Middle frontal gyrus (tissue), 1 donor: ENCODE data around the gene PTX4.
"Not testable (repeated sequence)": the region's sequence is repeated elsewhere in the genome, so short reads cannot be mapped to it uniquely, and the experiment has no call there.

Experiments
- DNase-seq: peaks from one replicate; pipeline ENCODE4 v3.0.0-alpha.2; 2015; ENCODE audit warnings: low spot score; ENCODE audit errors: extremely low spot score

PTX4 gene

DNA sequence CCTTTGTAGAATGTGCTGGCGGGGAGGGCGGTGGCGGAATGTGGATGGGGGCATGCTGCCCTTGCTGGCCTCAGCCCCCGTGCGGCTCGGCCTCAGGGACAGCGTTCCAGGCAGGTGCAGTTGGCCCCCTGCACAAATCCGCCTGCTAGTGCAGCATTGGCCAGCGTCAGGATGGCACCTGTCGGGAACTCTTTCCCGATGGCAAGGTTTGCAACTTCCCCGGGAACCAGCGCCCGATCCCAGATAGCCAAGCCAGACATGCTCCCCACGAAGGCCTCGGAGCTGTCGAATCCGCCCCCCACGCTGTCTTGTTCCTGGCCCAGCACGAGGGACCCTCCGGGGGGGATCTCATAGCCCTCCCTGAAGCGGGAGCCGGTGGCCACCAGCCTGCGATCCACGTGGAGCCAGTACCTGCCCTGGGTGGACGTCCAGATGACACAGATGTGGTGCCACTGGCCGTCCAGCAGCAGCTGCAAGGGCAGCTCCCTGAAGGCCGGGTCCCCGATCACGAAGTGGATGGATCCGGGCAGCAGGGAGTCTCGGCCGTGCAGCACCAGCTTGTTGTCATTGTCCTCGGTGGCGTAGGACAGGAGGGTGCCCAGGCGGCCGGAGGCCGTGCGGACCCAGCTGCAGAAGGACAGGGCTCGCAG lies 2.8 kb downstream of the PTX4 start:
- DNase-seq, result no peak

DNA sequence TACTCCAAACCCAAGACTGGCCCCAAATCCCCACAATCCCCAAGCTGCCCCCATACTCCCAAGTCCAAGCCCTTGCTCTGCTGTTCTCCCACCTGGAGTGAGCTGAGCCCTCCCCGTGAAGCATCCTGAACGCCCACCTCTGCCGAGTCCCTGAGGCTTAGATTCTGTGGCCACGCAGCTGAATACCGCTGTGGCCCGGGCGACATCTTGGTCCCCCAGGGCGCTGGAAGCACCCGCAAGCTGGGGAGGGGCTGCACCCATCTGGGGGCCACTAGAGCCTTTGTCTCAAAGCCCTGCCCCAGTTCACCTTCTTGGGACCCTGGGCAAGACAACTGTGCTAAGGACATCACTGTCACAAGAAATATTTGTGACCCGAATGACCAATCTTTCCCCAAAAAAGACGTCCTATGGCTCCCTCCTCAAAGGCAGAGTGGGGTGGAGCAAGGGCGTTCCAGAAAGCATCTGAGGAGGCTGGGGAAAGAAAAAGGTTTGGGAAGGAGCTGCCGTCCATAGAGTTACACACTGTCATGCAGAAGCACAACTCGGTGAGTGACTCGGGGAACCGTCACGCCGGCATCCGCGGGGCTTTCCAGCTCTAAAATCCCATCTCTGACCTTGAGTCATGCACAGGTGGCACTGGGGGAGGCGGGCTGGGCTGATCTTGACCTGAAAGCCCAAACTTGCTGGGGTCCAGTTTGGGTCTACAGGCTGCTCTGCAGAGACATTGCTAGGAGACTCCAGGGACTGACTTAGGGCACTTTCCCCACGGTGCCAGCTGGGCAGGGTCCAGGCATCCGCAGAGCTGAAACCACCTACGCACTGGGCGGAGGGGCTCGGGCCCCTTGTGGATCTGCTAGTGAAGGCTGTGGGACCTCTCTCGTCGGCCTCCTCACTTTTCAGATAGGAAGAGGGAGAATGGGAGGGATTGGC lies 6.6 kb downstream of the PTX4 start:
- no peak for DNase-seq

DNA sequence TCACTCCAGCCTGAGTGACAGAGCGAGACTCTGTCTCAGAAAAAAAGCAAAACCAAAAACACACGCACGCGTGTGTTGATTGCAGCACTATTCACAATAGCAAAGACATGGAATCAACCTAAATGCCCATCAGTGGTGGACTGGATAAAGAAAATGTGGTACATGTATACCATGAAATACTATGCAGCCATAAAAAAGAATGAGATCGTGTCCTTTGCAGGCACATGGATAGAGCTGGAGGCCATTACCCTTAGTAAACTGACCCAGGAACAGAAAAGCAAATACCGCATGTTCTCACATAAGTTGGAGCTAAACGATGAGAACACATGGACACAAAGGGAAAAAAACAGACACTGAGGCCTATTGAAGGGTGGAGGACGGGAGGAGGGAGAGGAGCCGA lies 9.8 kb downstream of the PTX4 start:
- DNase-seq, result not testable (repeated sequence)

DNA sequence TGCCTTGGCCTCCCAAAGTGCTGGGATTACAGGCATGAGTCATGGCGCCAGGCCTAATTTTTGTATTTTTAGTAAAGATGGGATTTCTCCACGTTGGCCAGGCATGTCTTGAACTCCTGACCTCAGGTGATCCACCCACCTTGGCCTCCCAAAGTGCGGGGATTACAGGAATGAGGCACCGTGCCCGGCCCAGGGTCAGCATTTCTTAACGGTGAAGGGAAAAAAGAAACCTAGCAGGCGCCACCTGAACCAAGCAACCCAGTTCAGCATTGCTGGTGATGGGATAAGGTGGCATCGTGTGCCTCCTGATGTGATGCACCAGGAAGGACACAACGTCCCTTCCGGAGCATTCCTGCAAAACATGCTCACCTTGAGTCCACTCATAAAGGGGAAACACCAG lies 11.7 kb downstream of the PTX4 start:
- no peak for DNase-seq

DNA sequence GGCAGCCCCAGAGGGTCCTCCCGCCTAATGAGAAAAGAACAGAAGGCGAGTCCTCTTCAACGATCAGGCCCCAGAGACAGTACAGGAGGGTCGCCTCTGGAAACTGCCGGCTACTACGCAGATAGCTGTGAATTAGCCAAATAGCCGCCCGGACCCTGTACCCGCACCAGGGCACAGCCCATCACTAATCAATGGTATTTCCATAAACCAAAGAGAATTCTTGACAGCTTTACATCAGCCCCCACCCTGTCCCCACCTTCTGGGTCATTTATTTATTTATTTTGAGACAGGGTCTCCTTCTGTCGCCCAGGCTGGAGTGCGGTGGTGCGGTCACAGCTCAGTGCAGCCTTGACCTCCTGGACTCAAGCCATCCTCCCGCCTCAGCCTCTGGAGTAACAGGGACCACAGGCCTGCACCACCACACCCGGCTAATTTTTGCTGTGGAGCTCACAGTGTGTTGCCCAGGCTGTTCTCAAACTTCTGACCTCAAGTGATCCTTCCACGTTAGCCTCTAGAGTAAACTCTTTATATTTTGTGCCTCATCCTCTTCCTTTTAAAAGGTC lies 13.1 kb downstream of the PTX4 start:
- no peak for DNase-seq

DNA sequence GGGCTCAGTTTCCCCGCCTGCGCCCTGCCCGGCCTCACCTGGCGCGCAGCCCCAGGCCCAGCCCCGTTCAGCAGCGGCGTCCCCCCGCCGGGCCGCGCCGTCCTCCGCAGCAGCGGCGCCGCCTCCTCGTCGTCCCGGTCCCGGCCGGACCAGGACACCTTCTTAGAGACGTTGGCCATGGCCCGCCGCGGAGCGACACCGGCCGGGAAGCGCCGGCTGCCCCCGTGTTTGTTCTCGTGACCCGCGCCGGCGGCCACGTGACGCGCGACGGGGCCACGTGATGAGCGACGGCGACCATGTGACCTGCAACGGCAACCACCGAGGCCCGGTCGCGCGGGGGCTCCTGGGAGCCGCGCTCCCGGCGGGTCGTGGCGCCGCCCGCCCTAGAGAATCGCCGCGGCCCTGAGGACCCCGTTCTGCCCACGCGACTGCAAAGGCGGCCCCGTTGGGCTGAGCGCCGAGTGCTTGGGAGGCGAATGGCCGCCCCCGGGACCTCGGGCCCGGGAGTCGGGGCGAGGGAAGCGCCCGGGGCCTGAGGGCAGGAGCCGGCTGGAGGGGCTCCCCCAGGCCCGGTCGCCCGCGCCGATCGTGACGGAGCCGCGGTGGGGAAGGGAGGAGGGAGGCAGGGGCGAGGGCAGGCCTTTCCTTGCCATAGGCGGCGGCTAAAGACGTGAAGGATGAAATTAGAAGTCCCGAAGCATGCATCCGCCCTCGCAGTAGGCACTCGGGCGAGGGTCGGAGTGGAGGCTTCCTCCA lies 13.8 kb downstream of the PTX4 start, which contains the start of gene CLCN7:
Gene CLCN7, minus strand, starts transcription at position 233 of the 756 bp plus-strand sequence. Its CDS starts 54 bp downstream, at position 179.
- DNase-seq, result peak; percentile 62

DNA sequence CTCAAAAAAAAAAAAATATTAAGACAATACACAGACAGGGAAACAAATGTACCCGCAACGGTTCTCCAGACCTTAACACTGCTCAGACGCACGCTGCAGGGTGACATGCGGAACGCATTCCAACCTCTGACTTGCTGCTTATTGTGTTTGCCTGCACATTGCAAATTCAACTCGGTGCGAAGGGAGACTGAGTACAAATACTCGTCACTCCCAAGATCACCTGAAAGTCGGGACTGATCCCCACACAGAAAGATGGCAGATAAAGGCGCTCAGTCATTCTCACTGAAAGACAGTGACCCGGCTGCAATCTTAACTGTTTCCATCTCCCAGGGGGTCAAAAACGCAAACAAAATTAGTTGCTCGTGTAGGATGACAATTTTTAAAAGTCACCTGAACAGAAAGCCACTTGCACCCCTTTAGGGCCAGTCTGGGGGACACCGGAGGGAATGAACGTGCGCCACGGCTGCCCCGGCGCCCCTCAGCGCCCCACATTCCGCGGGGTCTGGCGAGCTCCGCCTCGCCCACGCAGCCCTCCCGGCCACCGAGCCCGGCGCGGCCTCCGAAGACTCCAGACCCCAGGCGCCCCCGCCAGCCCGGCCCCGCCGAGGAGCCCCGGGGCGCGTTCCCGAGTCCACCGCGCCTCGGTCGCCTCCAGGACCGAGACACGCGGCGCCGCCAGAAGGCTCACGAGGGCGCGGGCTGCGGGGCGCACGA lies 14.5 kb downstream of the PTX4 start:
- DNase-seq, result no peak

DNA sequence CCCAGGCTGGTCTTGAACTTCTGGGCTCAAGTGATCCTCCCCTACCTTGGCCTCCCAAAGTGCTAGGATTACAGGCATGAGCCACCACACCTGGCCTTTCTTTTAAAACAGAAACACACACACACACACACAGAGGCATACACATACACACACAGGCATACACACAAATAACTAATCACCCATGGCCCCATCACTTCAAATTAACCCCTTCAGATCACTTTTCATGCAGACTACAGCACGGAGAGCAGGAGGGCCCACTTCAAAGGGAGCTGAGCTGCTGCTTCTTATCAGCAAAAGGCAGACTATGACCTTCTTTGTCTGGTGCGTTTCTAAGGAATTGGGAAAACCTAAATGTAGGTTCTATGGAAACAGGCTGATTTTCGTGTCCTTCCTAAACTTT lies 15.8 kb downstream of the PTX4 start:
- no peak for DNase-seq

DNA sequence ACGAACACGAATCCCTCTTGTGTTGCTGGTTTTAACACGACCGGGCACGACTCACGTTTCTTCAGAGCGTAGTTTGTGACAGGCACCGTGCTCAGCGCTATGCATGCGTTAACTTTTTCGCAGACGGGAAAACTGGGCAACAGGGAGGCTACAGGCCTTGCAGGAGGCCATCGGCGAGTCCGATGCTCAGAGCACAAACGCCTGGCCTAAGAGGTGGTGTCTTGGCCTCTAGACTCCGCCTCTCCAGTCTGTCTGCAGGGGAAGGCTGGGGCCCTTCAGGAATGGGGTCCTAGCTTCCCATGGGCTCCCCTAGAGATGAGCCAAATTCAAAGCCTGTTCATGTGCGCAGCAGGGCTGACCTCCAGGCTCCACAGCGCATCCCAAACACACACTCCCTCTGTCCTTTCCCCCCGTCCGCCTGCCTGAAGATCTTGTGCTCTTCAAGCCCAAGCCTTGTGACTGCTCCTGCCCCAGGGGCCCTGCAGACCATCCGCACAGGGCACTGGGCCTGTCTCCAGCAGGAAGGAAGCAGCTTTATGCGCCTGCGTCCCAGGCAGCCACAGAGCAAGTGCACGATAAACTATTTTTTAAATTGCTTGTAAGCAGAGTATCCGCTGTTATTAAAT lies 17.1 kb downstream of the PTX4 start:
- DNase-seq, result no peak

DNA sequence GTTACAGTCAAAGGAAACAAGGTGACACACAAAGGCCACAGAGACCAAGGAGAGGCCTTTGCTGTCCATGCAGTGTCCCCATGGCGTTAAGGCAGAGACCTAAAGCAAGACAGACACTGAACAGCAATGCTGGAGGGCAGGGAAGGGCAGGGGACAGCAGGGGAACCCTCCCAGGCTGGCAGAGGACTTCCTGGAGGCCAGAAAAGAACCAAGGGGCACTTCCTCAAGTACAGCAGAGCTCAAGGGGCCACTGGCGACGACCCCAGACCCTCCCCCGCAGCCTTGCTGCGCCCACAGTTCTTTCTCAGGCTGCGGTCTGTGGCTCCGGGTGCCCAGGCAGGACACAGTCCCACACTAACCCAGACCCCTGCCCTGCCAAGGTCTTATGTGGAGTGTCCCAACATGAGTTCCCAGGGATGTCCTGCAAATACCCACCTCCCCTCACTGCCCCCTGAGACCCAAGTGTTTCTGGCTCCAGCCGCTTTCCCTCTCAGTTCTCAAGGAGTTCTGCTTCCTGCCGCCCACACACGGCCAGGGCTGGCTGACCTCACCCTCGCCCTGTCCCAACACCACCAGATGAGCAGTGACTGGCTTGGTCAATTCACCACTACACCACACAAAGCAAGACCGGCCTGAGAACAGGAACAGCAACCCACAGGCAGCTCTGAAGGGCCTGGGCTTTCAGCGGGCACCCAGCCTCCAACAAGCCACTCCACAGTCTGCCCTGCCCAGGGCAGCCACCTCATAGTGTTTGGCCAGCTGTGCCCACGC lies 18.1 kb downstream of the PTX4 start:
- no peak for DNase-seq

DNA sequence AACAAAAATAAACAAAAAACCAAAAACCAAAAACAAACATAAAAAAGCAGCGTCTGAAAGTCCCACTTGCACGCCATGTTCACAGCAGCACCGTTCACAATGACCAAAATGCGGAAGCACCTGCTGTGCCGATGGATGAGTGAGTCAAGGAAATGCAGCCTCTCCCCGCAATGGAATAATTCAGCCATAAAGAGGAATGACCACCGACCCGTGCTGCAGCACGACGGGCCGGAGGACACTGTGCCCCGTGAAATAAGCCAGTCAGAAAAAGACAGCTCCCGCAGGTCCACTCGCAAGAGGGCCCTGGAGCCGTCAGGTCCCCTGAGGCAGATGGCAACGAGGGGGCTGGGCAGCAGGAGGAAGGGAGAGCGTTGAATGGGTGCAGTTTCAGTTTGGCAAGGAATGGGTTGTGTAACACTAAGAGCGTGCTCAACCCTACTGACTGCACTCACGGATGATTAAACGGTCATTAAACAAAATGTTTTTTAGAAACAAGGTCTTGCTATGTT lies 19.0 kb downstream of the PTX4 start:
- no peak for DNase-seq

DNA sequence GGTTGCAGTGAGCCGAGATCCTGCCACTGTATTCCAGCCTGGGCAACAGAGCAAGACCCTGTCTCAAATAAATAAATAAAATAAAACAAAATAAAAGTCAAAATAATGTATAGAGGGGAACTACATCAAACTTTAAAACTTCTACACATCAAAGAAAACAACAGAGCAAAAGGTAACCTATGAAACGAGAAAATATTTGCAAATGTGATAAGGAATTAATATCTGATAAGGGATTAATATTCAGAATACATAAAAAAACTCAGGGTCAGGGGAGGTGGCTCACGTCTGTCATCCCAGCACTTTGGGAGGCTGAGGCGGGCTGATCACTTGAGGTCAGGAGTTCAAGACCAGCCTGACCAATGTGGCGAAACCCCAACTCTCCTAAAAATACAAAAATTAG lies 19.6 kb downstream of the PTX4 start:
- DNase-seq, result not testable (repeated sequence)

DNA sequence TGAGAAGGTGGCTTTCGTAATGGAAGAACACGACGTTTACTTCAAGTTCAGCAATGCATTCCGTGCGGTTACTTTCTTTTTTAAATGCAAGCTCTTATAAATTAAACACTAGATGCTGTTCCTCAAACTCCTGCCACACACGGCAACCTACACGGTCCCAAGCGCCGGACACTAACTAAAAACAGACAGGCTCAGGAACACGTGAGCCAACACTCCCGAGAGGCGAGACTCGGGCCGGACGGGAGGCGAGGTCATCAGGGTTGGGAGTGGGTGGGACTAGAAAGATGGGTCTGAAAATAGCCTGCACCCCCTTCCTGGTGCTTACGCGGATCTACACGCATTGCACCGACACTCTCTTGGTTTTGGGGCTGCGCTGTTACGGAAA lies 20.3 kb downstream of the PTX4 start:
- no peak for DNase-seq

DNA sequence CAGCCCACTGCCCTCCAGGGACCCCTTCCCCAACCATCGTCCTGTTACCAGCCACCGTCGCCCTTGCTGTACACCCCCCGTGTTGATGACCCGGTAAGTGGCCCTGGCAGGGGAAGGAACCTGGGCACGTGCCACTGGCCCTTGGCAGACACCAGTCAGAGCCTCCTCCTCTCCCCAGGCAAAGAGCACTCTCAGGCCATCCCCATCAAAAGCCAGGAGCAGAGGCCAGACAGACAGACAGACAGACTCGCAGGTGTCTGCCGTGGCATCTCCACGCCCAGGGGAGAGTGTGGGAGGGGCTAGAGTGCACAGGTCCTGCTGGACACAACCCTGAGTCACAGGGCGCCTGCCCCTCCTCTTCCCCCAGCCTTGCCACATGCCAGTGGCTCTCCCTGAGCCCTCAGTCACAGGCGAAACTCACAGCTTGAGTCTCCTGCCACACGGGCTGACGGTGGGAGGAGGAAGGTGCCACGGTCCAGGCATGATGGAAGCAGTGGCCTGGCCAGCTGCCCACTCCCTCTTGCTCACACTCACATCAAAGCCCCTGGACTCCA lies 21.7 kb downstream of the PTX4 start:
- no peak for DNase-seq

DNA sequence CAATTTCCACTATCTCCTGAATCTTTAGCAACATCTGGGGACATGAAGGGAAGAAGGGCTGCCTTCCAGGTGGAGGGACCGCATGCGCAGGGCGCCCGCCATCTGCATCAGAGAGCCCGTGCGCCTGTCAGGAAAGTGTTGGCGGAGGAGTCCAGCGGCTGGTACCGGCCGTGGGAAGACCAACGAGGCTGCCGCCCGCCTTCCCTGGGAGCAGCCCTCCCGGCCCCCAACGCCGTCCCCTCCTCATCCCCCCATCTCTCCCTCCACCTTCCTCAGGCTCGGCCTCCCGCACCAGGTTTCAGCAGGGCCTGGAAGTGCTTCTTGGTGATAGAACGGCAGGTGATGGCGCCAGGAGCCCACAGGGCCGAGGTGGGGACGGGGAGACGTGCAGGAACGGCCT lies 22.7 kb downstream of the PTX4 start:
- DNase-seq, result no peak

DNA sequence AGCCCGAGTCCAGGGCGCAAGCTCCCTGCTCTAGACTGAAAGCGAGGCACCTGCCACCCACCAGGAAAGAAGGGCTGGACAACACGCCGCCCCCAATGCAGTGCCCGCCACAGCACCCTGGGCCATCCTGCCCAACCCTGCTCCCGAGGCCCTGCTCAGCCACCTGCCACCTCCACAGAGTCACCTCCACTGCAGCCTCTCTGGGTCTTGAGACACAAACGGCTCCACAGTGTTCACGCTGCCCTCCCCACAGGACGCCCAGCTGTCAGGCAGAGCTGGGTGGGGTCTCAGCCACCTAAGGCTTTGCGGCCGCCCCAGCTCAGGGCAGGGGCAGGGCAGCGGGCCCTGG lies 23.2 kb downstream of the PTX4 start:
- DNase-seq, result no peak

DNA sequence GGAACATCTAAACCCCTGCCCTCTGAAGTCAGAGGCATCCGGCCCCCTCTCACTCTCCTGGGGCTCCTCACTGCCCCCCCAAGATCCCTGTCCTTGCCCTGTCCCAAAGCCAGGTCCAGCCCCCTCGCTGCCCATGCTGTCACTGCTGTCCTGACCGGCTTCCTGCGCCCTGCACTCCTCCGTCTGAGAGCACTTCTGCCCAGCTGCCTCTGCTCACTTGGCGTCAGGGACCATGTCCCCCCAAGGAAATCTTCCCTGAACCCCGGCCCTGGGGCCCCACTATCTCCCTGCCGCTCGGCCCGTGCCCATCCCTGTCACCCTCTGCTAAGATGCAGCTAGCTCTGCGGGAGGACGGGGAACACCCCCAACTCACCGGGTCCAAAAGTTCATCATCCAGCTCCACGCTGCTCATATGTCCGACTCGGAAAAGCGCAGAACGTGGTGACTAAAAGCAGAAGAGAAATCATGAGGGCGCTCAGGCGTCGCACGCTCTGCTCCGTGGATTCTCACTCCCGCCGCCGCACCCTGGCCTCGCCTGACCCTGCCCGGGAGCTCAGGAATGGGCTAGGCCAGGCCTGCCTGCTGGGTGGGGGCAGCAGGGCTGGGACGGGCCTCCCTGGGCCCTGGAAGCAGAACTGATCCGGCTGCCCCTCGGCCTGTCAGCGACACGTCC lies 23.7 kb downstream of the PTX4 start:
- DNase-seq, result no peak

DNA sequence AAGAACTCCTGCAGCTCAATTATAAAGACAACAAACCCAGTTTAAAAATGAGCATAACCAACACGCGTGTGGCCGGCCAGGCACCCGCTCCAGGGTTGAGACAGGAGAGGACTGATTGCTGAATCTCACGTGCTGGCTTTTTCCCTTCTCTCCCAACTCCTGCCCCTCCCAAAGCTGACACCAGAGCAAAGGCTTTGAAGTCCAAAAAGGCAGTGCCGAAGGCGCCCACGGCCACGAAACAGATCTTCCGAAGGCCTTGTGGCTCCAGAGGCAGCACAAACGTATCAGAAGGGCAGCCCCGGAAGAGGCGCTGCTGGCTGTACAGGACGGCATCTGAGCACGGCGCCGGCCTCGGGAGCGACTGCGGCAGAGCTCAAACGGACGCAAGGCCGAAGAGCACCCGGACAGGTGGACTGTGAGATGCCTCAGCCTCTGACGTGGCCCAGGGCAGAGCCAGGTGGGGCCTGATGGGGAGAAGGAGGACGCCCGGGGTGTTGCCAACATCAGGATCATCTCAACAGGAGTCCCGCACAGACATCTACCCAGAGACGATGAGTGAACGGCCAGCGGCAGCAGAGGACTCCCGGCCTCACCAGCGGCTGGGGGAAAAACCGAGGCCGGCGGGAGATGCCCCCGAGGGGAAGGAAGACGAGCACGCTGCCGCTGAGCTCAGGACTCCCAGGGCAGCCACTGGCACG lies 24.4 kb downstream of the PTX4 start:
- DNase-seq, result no peak
